ENCODE results near the gene FOS. TPM values are rescaled to one million over a fixed set of nuclear protein-coding genes. Genes with fewer than 3 reads are reported as not detected.
A peak's percentile ranks its signal among the peaks of the same experiment; 100 is the strongest.

FOS gene
- total RNA-seq, 1 experiment from 2014 or later: 14.2 TPM

- H3K27me3 ChIP-seq (ENCODE audit: control insufficient read depth, insufficient read depth, low read length): no peaks in the 10 kb centered on the region; the same call in 1 of the 2 replicates
- H3K4me3 ChIP-seq (ENCODE audit: insufficient read depth, low read depth, low read length): no peak overlapping the region
- DNase-seq: no peak
- H3K36me3 ChIP-seq (replicated peaks; ENCODE audit: control insufficient read depth, insufficient read depth, low read length): no peaks in the 10 kb centered on the region
Observed at GRCh38 chr14:75260025-75260763, 18.4 kb upstream of the FOS start.

- no peaks in the 10 kb centered on the region; the same call in 1 of the 2 replicates for H3K27me3 ChIP-seq (ENCODE audit: control insufficient read depth, insufficient read depth, low read length)
- no peaks in the 10 kb centered on the region for H3K36me3 ChIP-seq (replicated peaks; ENCODE audit: control insufficient read depth, insufficient read depth, low read length)
- no peak overlapping the region for H3K4me3 ChIP-seq (ENCODE audit: insufficient read depth, low read depth, low read length)
- DNase-seq: no peak
Observed at GRCh38 chr14:75261820-75262219, 16.8 kb upstream of the FOS start.

GRCh38 chr14:75262641-75263040 is 16.0 kb upstream of the FOS start:
- no peak overlapping the region for H3K4me3 ChIP-seq (ENCODE audit: insufficient read depth, low read depth, low read length)
- DNase-seq: no peak
- no peaks in the 10 kb centered on the region for H3K36me3 ChIP-seq (replicated peaks; ENCODE audit: control insufficient read depth, insufficient read depth, low read length)
- H3K27me3 ChIP-seq (ENCODE audit: control insufficient read depth, insufficient read depth, low read length): no peaks in the 10 kb centered on the region; the same call in 1 of the 2 replicates

GRCh38 chr14:75264036-75264435 is 14.6 kb upstream of the FOS start:
- Histone ChIP-seq H3K36me3 (replicated peaks; ENCODE audit: control insufficient read depth, insufficient read depth, low read length) (no peaks in the 10 kb centered on the region), H3K27me3 (ENCODE audit: control insufficient read depth, insufficient read depth, low read length) (no peaks in the 10 kb centered on the region; the same call in 1 of the 2 replicates), H3K4me3 (ENCODE audit: insufficient read depth, low read depth, low read length) (no peak overlapping the region)
- no peak for DNase-seq

- Histone ChIP-seq H3K36me3 (replicated peaks; ENCODE audit: control insufficient read depth, insufficient read depth, low read length) (no peaks in the 10 kb centered on the region), H3K27me3 (ENCODE audit: control insufficient read depth, insufficient read depth, low read length) (no peaks in the 10 kb centered on the region), H3K4me3 (ENCODE audit: insufficient read depth, low read depth, low read length) (no peak overlapping the region)
- no peak for DNase-seq
Observed at GRCh38 chr14:75267141-75267721, 11.4 kb upstream of the FOS start.

- no peak overlapping the region for H3K4me3 ChIP-seq (ENCODE audit: insufficient read depth, low read depth, low read length)
- no peaks in the 10 kb centered on the region for H3K36me3 ChIP-seq (replicated peaks; ENCODE audit: control insufficient read depth, insufficient read depth, low read length)
- H3K27me3 ChIP-seq (ENCODE audit: control insufficient read depth, insufficient read depth, low read length): no peaks in the 10 kb centered on the region
- peak; percentile 47 for DNase-seq
Observed at GRCh38 chr14:75268633-75269550, 9.7 kb upstream of the FOS start.

GRCh38 chr14:75271514-75271913 is 7.1 kb upstream of the FOS start:
- H3K4me3 ChIP-seq (ENCODE audit: insufficient read depth, low read depth, low read length): no peak overlapping the region
- H3K27me3 ChIP-seq (ENCODE audit: control insufficient read depth, insufficient read depth, low read length): peaks cover 9% of the 10 kb centered on the region
- no peaks in the 10 kb centered on the region for H3K36me3 ChIP-seq (replicated peaks; ENCODE audit: control insufficient read depth, insufficient read depth, low read length)
- no peak for DNase-seq

GRCh38 chr14:75273272-75274049 is 5.2 kb upstream of the FOS start:
- Histone ChIP-seq H3K4me3 (ENCODE audit: insufficient read depth, low read depth, low read length) (no peak overlapping the region), H3K27me3 (ENCODE audit: control insufficient read depth, insufficient read depth, low read length) (peaks cover 9% of the 10 kb centered on the region), H3K36me3 (replicated peaks; ENCODE audit: control insufficient read depth, insufficient read depth, low read length) (no peaks in the 10 kb centered on the region)
- DNase-seq: no peak

- DNase-seq: no peak
- H3K36me3 ChIP-seq (replicated peaks; ENCODE audit: control insufficient read depth, insufficient read depth, low read length): no peaks in the 10 kb centered on the region
- H3K27me3 ChIP-seq (ENCODE audit: control insufficient read depth, insufficient read depth, low read length): peaks cover 12% of the 10 kb centered on the region
- H3K4me3 ChIP-seq (ENCODE audit: insufficient read depth, low read depth, low read length): no peak overlapping the region
Observed at GRCh38 chr14:75274050-75274898, 4.4 kb upstream of the FOS start.

- Histone ChIP-seq H3K36me3 (replicated peaks; ENCODE audit: control insufficient read depth, insufficient read depth, low read length) (no peaks in the 10 kb centered on the region), H3K27me3 (ENCODE audit: control insufficient read depth, insufficient read depth, low read length) (peaks cover 15% of the 10 kb centered on the region), H3K4me3 (ENCODE audit: insufficient read depth, low read depth, low read length) (no peak overlapping the region)
- no peak for DNase-seq
Observed at GRCh38 chr14:75274899-75275569, 3.6 kb upstream of the FOS start.

- H3K27me3 ChIP-seq (ENCODE audit: control insufficient read depth, insufficient read depth, low read length): peaks cover 15% of the 10 kb centered on the region
- H3K36me3 ChIP-seq (replicated peaks; ENCODE audit: control insufficient read depth, insufficient read depth, low read length): no peaks in the 10 kb centered on the region
- no peak overlapping the region for H3K4me3 ChIP-seq (ENCODE audit: insufficient read depth, low read depth, low read length)
- DNase-seq: no peak
Observed at GRCh38 chr14:75275598-75275997, 3.0 kb upstream of the FOS start.

- Histone ChIP-seq H3K36me3 (replicated peaks; ENCODE audit: control insufficient read depth, insufficient read depth, low read length) (peaks cover 1% of the 10 kb centered on the region; the same call in 1 of the 2 replicates), H3K4me3 (ENCODE audit: insufficient read depth, low read depth, low read length) (peak overlapping the region; percentile 58), H3K27me3 (ENCODE audit: control insufficient read depth, insufficient read depth, low read length) (peaks cover 15% of the 10 kb centered on the region)
- peak; percentile 93 for DNase-seq
Observed at GRCh38 chr14:75277008-75277814, 1.4 kb upstream of the FOS start.
